Thyroid gland (tissue), 4 donors: ENCODE results near the gene LAMC1.

Experiments used
- CTCF ChIP-seq, 6 experiments: fragments of 200-600 bp in 3 of 6; fragments of 450-650 bp in 3 of 6; sonication (generic) in 3 of 6; IDR thresholded peaks; one replicate each; pipeline ENCODE4 v1.5.1; 2016 to 2019; ENCODE audit warnings: antibody characterized with exemption in 6 of 6, mild to moderate bottlenecking in 2 of 6, inconsistent platforms in 1 of 6, moderate library complexity in 1 of 6
- POLR2A ChIP-seq, 2 donors: fragments of 450-650 bp; IDR thresholded peaks; one replicate each; pipeline ENCODE4 v1.6.1; 2017; ENCODE audit warnings: antibody characterized with exemption in 2 of 2, mild to moderate bottlenecking in 2 of 2, moderate library complexity in 1 of 2

- no peak for TF ChIP-seq CTCF (IDR thresholded peaks at IDR 0.05)
- TF ChIP-seq POLR2A (IDR thresholded peaks at IDR 0.05), result no peak
Measured at GRCh38 chr1:183065168-183065706, 42.0 kb downstream of the LAMC1 start.
